ENCODE measurements around the gene HK1.
A peak's percentile ranks its signal among the peaks of the same experiment; 100 is the strongest.
"Not testable (repeated sequence)": the region's sequence is repeated elsewhere in the genome, so short reads cannot be mapped to it uniquely, and the experiment has no call there.

HK1 gene

DNA sequence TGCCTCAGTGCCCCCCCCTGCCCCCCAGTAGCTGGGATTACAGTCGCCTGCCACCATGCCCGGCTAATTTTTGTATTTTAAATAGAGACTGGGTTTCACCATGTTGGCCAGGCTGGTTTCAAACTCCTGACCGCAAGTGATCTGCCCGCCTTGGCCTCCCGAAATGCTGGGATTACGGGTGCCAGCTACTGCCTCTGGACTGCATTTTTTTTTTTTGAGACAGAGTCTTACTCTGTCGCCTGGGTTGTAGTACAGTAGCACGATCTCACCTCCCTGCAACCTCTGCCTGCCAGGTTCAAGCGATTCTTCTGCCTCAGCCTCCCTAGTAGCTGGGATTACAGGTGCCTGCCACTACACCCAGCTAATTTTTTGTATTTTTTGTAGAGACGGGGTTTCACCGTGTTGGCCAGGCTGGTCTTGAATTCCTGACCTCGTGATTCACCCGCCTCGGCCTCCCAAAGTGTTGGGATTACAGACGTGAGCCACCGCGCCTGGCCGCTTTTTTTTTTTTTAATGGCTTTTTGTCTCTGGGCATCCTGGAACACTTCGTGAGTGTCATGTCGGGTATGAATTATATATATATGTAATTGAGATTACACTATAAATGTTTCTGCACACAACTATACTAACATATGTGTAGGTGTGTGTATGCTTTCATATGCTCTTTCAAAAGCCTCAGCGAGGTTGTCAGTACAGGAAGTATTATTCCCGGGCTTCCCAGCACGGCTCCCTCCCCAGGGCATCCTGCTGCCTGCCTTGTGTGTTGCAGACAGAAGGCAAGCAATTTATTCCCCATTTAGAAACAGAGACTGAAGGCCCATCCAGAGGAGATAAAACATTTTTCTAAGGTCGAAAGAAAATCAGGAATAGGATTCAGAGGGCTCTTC, 47.6 kb downstream of the HK1 start:
- POLR2A ChIA-PET: not testable (repeated sequence)
- CTCF ChIA-PET: interaction anchor here (0.8 kb wide), 1 partner anchor 47 kb away, joined by 3 read pairs; the partner anchor contains the start of gene HK1

DNA sequence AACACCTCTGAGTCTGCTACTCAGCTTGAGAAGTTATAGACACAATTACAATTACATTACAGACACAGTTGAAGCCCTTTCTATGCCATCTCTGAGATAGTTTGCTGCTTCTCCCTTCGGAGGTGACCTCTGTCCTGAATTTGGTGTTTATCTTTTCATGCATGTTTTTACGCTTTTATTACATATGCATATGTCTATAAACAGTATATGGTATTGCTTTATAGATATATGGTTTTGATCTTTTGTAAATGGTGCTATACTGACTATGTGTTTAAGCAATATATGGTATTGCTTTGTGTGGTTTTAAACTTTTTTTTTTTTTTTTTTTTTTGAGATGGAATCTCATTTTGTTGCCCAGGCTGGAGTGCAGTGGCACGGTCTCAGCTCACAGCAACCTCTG, 48.4 kb downstream of the HK1 start:
- no peaks in the 10 kb centered on the region for H3K9me3 ChIP-seq (ENCODE audit: control extremely low read depth in 1 of 5, control insufficient read depth in 4 of 5, insufficient read depth in 2 of 5, low read depth in 1 of 5, low read length in 4 of 5)
- no peak for DNase-seq
- H3K4me1 ChIP-seq (ENCODE audit: control extremely low read depth in 1 of 4, control insufficient read depth in 4 of 4, insufficient read depth in 4 of 4, low read length in 3 of 4): peaks cover 15 to 20% (median 16%) of the 10 kb centered on the region in 4 experiments
- peaks cover 0 to 13% (median 0%) of the 10 kb centered on the region in 4 experiments for H3K36me3 ChIP-seq (ENCODE audit: control insufficient read depth in 4 of 4, insufficient read depth in 4 of 4, low read length in 3 of 4)
- CTCF ChIA-PET: interaction anchor here (1.3 to 2.7 kb wide), 3 partner anchors 7 to 13 kb away, joined by 4 to 9 read pairs (median 8); no protein-coding TSS in a partner anchor
- POLR2A ChIA-PET: interaction anchor here (1.6 kb wide), 1 partner anchor 7 kb away, joined by 4 read pairs; no protein-coding TSS in a partner anchor
- no peaks in the 10 kb centered on the region for H3K27me3 ChIP-seq (replicated peaks in 2 of 5; ENCODE audit: control insufficient read depth in 4 of 5, insufficient read depth in 5 of 5, low read length in 4 of 5)
- no peak overlapping the region for H3K4me3 ChIP-seq (ENCODE audit: control insufficient read depth in 1 of 7, extremely low read depth in 1 of 7, insufficient read depth in 4 of 7, low read depth in 2 of 7, low read length in 6 of 7)
- WGBS (ENCODE audit: insufficient coverage): no CpG with 5 or more reads among the region's 3 CpGs
- H3K27ac ChIP-seq (ENCODE audit: insufficient read depth in 1 of 2, low read depth in 1 of 2, low read length in 2 of 2, poor library complexity in 1 of 2, severe bottlenecking in 2 of 2): no peak overlapping the region

More for the DNA sequence above, 47.6 kb downstream of the HK1 start:
- not testable (repeated sequence) for H3K27me3 ChIP-seq (replicated peaks in 2 of 5; ENCODE audit: control insufficient read depth in 4 of 5, insufficient read depth in 5 of 5, low read length in 4 of 5); H3K27ac ChIP-seq (ENCODE audit: insufficient read depth in 1 of 2, low read depth in 1 of 2, low read length in 2 of 2, poor library complexity in 1 of 2, severe bottlenecking in 2 of 2); DNase-seq; H3K4me3 ChIP-seq (ENCODE audit: control insufficient read depth in 1 of 7, extremely low read depth in 1 of 7, insufficient read depth in 4 of 7, low read depth in 2 of 7, low read length in 6 of 7); H3K9me3 ChIP-seq (ENCODE audit: control extremely low read depth in 1 of 5, control insufficient read depth in 4 of 5, insufficient read depth in 2 of 5, low read depth in 1 of 5, low read length in 4 of 5)
- WGBS (ENCODE audit: insufficient coverage): 94% methylated on average over 19 of the region's 24 CpGs
- Histone ChIP-seq H3K4me1 (ENCODE audit: control extremely low read depth in 1 of 4, control insufficient read depth in 4 of 4, insufficient read depth in 4 of 4, low read length in 3 of 4) (peaks cover 15 to 25% (median 17%) of the 10 kb centered on the region in 4 experiments), H3K36me3 (ENCODE audit: control insufficient read depth in 4 of 4, insufficient read depth in 4 of 4, low read length in 3 of 4) (peaks cover 0 to 13% (median 0%) of the 10 kb centered on the region in 4 experiments)

DNA sequence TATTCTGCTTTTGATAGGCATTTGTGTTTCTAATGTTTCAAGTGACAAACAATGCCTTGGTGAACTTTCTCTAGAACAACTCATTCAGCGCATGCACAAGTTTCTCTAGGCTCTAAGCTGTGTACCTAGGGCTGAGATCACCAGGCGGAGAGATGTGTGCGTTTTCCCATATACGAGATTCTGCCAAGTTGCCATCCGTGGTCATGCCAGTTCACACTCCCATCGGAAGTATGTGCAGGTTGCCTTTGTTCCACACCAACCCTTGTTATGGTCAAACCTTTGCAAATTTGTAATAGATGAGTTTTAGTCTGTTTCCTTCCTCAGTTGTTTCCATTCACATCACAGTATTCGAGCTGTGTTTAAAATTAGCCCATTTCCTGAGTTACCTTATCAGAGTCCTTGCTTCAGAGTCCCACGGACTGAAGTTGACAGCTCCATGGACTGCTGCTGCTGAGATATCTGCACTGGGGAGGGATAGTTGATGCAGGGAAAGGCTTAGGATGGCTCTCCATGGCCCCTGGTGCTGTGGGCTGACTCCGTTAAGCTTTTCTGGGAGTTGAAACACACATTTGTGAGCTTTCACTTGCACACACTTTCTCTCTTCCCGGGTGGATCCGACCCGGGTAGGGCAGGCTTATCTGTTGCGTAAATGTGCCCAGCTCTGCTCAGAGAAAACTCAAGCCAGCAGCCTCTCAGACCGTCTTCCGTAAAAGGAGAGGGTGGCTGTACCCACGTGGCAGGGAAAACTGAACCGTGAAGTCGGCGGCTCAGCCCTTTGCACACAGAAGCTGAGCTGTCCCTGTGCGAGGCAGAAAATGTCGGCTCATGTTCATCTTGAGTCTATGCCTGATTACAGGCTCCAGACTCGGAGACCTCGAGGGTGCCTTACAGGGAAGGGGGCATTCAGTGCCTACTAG, 49.4 kb downstream of the HK1 start:
- POLR2A ChIA-PET: interaction anchor here (0.6 to 1.6 kb wide), 3 partner anchors 8 to 598 kb away, joined by 3 to 4 read pairs (median 3); no protein-coding TSS in a partner anchor
- peak; percentile 39 to 52 (median 45) for DNase-seq
- peaks cover 15 to 20% (median 16%) of the 10 kb centered on the region in 4 experiments for H3K4me1 ChIP-seq (ENCODE audit: control extremely low read depth in 1 of 4, control insufficient read depth in 4 of 4, insufficient read depth in 4 of 4, low read length in 3 of 4)

DNA sequence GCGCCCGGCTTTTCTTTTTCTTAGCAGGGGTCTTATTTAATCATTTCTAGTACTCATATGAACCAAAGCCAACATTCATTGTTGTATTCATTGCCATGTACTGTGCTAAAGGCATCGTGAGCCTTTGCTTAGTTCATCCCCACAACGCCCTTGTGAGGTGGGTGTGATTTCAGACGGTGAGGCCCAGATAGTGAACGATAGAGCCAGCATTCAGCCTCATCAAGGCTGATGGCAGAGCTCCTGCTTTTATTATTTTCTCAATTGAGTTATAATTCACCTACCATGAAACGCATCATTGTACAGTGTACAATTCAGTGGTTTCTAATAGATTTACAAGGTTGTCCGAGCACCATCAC, 50.1 kb downstream of the HK1 start:
- WGBS (ENCODE audit: insufficient coverage): 83% methylated on average over 2 of the region's 8 CpGs
- peaks cover 15 to 23% (median 17%) of the 10 kb centered on the region in 4 experiments for H3K4me1 ChIP-seq (ENCODE audit: control extremely low read depth in 1 of 4, control insufficient read depth in 4 of 4, insufficient read depth in 4 of 4, low read length in 3 of 4)
- peak overlapping the region in 3 of 7 experiments; percentile 23 to 64 (median 62) for H3K4me3 ChIP-seq (ENCODE audit: control insufficient read depth in 1 of 7, extremely low read depth in 1 of 7, insufficient read depth in 4 of 7, low read depth in 2 of 7, low read length in 6 of 7)
- ChIA-PET POLR2A (interaction anchor here (1.2 to 1.6 kb wide), 2 partner anchors 9 to 10 kb away, joined by 3 to 4 read pairs; no protein-coding TSS in a partner anchor), CTCF (interaction anchor here (0.6 to 2.7 kb wide), 5 partner anchors 8 to 1083 kb away, joined by 3 to 9 read pairs (median 8); no protein-coding TSS in a partner anchor)
- no peaks in the 10 kb centered on the region for H3K9me3 ChIP-seq (ENCODE audit: control extremely low read depth in 1 of 5, control insufficient read depth in 4 of 5, insufficient read depth in 2 of 5, low read depth in 1 of 5, low read length in 4 of 5)
- no peak for DNase-seq
- peak overlapping the region in 1 of 2 experiments; percentile 57 for H3K27ac ChIP-seq (ENCODE audit: insufficient read depth in 1 of 2, low read depth in 1 of 2, low read length in 2 of 2, poor library complexity in 1 of 2, severe bottlenecking in 2 of 2)
- H3K27me3 ChIP-seq (replicated peaks in 2 of 5; ENCODE audit: control insufficient read depth in 4 of 5, insufficient read depth in 5 of 5, low read length in 4 of 5): no peaks in the 10 kb centered on the region
- peaks cover 0 to 18% (median 0%) of the 10 kb centered on the region in 4 experiments for H3K36me3 ChIP-seq (ENCODE audit: control insufficient read depth in 4 of 4, insufficient read depth in 4 of 4, low read length in 3 of 4)

More for the DNA sequence above, 49.4 kb downstream of the HK1 start:
- Histone ChIP-seq H3K36me3 (ENCODE audit: control insufficient read depth in 4 of 4, insufficient read depth in 4 of 4, low read length in 3 of 4) (peaks cover 0 to 16% (median 0%) of the 10 kb centered on the region in 4 experiments), H3K27ac (ENCODE audit: insufficient read depth in 1 of 2, low read depth in 1 of 2, low read length in 2 of 2, poor library complexity in 1 of 2, severe bottlenecking in 2 of 2) (peak overlapping the region in 1 of 2 experiments; percentile 57), H3K27me3 (replicated peaks in 2 of 5; ENCODE audit: control insufficient read depth in 4 of 5, insufficient read depth in 5 of 5, low read length in 4 of 5) (no peaks in the 10 kb centered on the region), H3K4me3 (ENCODE audit: control insufficient read depth in 1 of 7, extremely low read depth in 1 of 7, insufficient read depth in 4 of 7, low read depth in 2 of 7, low read length in 6 of 7) (peak overlapping the region in 6 of 7 experiments; percentile 23 to 64 (median 38)), H3K9me3 (ENCODE audit: control extremely low read depth in 1 of 5, control insufficient read depth in 4 of 5, insufficient read depth in 2 of 5, low read depth in 1 of 5, low read length in 4 of 5) (no peaks in the 10 kb centered on the region)
- CTCF ChIA-PET: interaction anchor here (0.6 to 2.7 kb wide), 6 partner anchors 8 to 1084 kb away, joined by 3 to 9 read pairs (median 6); no protein-coding TSS in a partner anchor
- WGBS (ENCODE audit: insufficient coverage): 20% methylated on average over 16 of the region's 23 CpGs

DNA sequence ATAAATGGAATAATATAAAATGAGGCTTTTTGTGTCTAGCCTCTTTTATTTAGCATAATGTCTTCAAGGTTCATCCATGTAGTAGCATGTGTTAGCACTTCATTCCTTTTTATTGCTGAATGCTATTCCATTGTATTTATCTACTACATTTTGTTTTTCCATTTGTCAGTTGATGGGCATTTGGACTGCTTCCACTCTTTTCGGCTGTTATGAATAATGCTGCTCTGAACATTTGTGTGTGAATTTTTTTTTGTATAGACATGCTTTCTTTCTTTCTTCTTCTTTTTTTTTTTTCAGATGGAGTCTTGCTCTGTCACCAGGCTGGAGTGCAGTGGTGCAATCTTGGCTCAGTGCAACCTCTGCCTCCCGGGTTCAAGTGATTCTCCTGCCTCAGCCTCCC, 50.6 kb downstream of the HK1 start:
- H3K27ac ChIP-seq (ENCODE audit: insufficient read depth in 1 of 2, low read depth in 1 of 2, low read length in 2 of 2, poor library complexity in 1 of 2, severe bottlenecking in 2 of 2); POLR2A ChIA-PET; H3K4me3 ChIP-seq (ENCODE audit: control insufficient read depth in 1 of 7, extremely low read depth in 1 of 7, insufficient read depth in 4 of 7, low read depth in 2 of 7, low read length in 6 of 7); DNase-seq; H3K27me3 ChIP-seq (replicated peaks in 2 of 5; ENCODE audit: control insufficient read depth in 4 of 5, insufficient read depth in 5 of 5, low read length in 4 of 5); H3K9me3 ChIP-seq (ENCODE audit: control extremely low read depth in 1 of 5, control insufficient read depth in 4 of 5, insufficient read depth in 2 of 5, low read depth in 1 of 5, low read length in 4 of 5): not testable (repeated sequence)
- WGBS (ENCODE audit: insufficient coverage): 100% methylated on average over 1 of the region's 2 CpGs
- H3K36me3 ChIP-seq (ENCODE audit: control insufficient read depth in 4 of 4, insufficient read depth in 4 of 4, low read length in 3 of 4): peaks cover 0 to 18% (median 0%) of the 10 kb centered on the region in 4 experiments
- CTCF ChIA-PET: interaction anchor here (0.6 to 2.7 kb wide), 5 partner anchors 8 to 1083 kb away, joined by 3 to 9 read pairs (median 8); no protein-coding TSS in a partner anchor
- peaks cover 15 to 25% (median 17%) of the 10 kb centered on the region in 4 experiments for H3K4me1 ChIP-seq (ENCODE audit: control extremely low read depth in 1 of 4, control insufficient read depth in 4 of 4, insufficient read depth in 4 of 4, low read length in 3 of 4)

DNA sequence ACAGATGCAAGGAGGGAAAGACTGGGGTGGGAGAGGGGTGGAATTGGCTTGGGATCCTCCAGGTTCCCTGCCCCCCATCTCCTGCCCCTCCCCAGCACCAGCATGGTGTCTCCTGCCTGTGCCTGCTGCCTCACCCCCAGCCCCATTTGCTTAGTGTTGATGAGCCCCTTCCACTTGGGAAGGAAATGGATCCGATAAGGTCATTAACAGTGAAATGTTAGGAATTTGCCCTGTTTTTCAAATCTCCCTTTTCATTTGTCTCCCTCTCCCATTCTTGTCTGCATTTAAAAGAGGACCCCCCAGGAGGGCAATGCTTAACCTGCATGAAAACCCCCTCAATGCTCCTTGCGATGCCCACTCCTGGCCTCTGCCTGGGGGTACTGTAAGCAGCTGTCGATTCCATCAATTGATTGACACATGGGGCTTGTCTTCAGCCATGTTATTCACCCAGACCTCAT, 51.5 kb downstream of the HK1 start:
- DNase-seq: no peak
- Histone ChIP-seq H3K4me3 (ENCODE audit: control insufficient read depth in 1 of 7, extremely low read depth in 1 of 7, insufficient read depth in 4 of 7, low read depth in 2 of 7, low read length in 6 of 7) (no peak overlapping the region), H3K36me3 (ENCODE audit: control insufficient read depth in 4 of 4, insufficient read depth in 4 of 4, low read length in 3 of 4) (peaks cover 0 to 18% (median 0%) of the 10 kb centered on the region in 4 experiments), H3K9me3 (ENCODE audit: control extremely low read depth in 1 of 5, control insufficient read depth in 4 of 5, insufficient read depth in 2 of 5, low read depth in 1 of 5, low read length in 4 of 5) (no peaks in the 10 kb centered on the region), H3K27ac (ENCODE audit: insufficient read depth in 1 of 2, low read depth in 1 of 2, low read length in 2 of 2, poor library complexity in 1 of 2, severe bottlenecking in 2 of 2) (no peak overlapping the region), H3K27me3 (replicated peaks in 2 of 5; ENCODE audit: control insufficient read depth in 4 of 5, insufficient read depth in 5 of 5, low read length in 4 of 5) (no peaks in the 10 kb centered on the region), H3K4me1 (ENCODE audit: control extremely low read depth in 1 of 4, control insufficient read depth in 4 of 4, insufficient read depth in 4 of 4, low read length in 3 of 4) (peaks cover 17 to 30% (median 23%) of the 10 kb centered on the region in 4 experiments)
- ChIA-PET CTCF (interaction anchor here (1.5 kb wide), 1 partner anchor 63 kb away, joined by 4 read pairs; no protein-coding TSS in a partner anchor), POLR2A (no interaction called here)
- WGBS (ENCODE audit: insufficient coverage): 100% methylated on average over 2 of the region's 3 CpGs

Data from common myeloid progenitor, CD34-positive (primary cell).